Muscle layer of duodenum (tissue), 2 donors: ENCODE measurements around the gene SAC3D1.

Source experiments
- H3K27ac ChIP-seq: one replicate; pipeline ENCODE4 v1.7.0; 2013; ENCODE audit warnings: mild to moderate bottlenecking, low read length
- H3K27me3 ChIP-seq: one replicate; pipeline ENCODE4 v1.7.0; 2013; ENCODE audit warnings: low read depth, mild to moderate bottlenecking, control low read depth, low read length
- H3K36me3 ChIP-seq, 2 donors: one replicate each; pipeline ENCODE4 v1.7.0; 2013; ENCODE audit warnings: low read length in 2 of 2, control low read depth in 1 of 2, mild to moderate bottlenecking in 1 of 2; ENCODE audit not compliant: insufficient read depth in 2 of 2, control insufficient read depth in 1 of 2
- H3K4me1 ChIP-seq, 2 donors: one replicate each; pipeline ENCODE4 v1.7.0; 2013; ENCODE audit warnings: low read length in 2 of 2, mild to moderate bottlenecking in 2 of 2, control low read depth in 1 of 2, moderate library complexity in 1 of 2; ENCODE audit not compliant: insufficient read depth in 2 of 2, control insufficient read depth in 1 of 2
- H3K4me3 ChIP-seq, 2 donors: one replicate each; pipeline ENCODE4 v1.7.0; 2013; ENCODE audit warnings: low read length in 2 of 2, low read depth in 1 of 2, mild to moderate bottlenecking in 1 of 2
- H3K9me3 ChIP-seq, 2 donors: one replicate each; pipeline ENCODE4 v1.7.0; 2013; ENCODE audit warnings: low read length in 2 of 2, control low read depth in 1 of 2, mild to moderate bottlenecking in 1 of 2; ENCODE audit not compliant: control insufficient read depth in 1 of 2
- donor health status: healthy.

SAC3D1 gene

DNA sequence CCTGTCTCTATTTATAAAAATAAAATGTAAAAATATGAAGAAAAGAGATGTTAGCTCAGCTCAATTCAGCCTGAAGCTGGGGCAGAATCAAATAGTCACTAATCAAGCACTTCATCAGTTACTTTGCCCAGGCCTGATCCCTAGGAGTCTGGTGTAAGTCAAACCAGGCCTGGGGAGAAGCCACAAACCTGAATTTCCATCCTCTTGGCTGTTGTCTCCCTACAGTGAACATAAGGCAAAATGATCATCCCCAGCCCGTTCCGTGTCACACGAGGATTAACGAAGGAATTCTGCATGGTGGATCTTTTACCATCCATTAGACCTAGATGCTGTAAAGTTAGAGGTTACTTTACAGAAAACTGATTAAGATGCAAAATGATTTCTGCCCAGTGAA lies 23.8 kb downstream of the SAC3D1 start:
- H3K36me3 ChIP-seq = no peaks in the 10 kb centered on the region
- H3K9me3 ChIP-seq = no peaks in the 10 kb centered on the region
- no peak overlapping the region for H3K4me3 ChIP-seq
- H3K27me3 ChIP-seq = no peaks in the 10 kb centered on the region
- no peak overlapping the region for H3K27ac ChIP-seq
- H3K4me1 ChIP-seq = no peaks in the 10 kb centered on the region

- Histone ChIP-seq H3K27ac (no peak overlapping the region), H3K4me1 (no peaks in the 10 kb centered on the region), H3K9me3 (no peaks in the 10 kb centered on the region), H3K27me3 (no peaks in the 10 kb centered on the region), H3K4me3 (no peak overlapping the region), H3K36me3 (no peaks in the 10 kb centered on the region)
These were observed 24.8 kb downstream of the SAC3D1 start for GRCh38 chr11:65065851-65066250.

DNA sequence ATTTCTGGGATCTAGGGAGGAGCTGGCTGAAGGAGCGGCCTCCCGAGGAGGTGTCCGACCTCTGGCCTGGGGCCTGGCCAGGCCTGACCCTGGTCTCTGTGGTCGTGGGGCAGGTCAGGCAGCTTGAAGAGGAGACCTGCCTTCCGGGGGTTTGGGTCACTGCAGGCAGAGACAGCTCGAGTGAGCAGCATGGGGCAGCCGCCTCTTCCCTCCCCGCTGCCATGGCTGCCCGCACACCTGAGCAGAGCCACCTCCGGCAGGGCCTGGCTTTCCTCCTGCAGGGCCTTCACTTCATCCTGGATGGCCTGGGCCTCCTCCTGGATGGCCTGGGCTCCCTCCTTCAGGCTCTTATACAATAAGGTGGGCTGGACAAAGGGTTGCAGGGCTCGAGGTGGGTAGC lies 25.3 kb downstream of the SAC3D1 start:
- Histone ChIP-seq H3K27ac (no peak overlapping the region), H3K9me3 (no peaks in the 10 kb centered on the region), H3K36me3 (no peaks in the 10 kb centered on the region), H3K4me3 (no peak overlapping the region), H3K27me3 (no peaks in the 10 kb centered on the region), H3K4me1 (no peaks in the 10 kb centered on the region)

DNA sequence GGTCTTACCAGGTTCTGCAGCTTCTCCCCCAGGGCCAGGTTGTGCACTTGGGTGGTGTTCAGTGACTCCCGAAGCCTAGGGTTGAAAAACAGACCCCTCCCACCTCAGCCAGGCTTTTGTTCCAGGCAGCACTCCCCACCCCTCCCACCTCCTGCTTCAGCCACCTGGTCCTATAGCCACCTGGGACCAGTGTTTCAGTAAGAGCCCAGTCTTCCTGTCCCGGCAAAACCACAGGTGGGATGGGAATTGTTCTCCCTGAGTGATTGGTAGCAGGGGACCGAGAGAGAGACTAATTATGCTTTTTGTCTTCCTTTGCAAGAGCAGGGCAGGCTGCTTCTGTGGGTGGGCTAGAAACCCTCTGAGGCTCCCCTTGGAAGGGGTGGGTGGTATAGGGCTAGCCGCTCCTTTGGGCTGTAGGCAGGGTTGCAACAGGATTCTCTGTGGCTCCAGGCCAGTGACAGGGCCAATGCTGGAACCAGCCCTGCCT lies 25.8 kb downstream of the SAC3D1 start:
- Histone ChIP-seq H3K4me3 (no peak overlapping the region), H3K9me3 (no peaks in the 10 kb centered on the region), H3K27ac (no peak overlapping the region), H3K4me1 (no peaks in the 10 kb centered on the region), H3K36me3 (no peaks in the 10 kb centered on the region), H3K27me3 (no peaks in the 10 kb centered on the region)

DNA sequence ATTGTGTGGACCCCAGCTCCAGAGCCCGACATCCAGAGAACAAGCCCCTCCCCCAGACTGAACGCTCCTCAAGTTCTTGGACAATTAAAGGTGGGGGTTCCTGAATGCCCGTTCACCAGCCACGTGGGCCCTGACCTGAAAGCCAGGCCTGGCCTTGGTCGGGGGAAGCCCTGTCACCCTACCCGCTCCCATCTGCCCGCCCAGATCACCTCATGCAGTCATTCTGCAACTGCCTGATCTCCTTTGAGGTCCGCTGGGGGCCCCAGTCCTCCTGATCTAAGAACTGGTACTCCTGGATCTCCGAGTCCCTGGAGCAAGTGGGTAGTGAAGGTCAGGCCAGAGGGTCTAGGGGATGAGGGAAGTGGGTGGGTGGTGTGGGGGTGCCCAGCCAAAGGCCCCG lies 26.4 kb downstream of the SAC3D1 start:
- H3K4me3 ChIP-seq = no peak overlapping the region
- H3K36me3 ChIP-seq = no peaks in the 10 kb centered on the region
- H3K27me3 ChIP-seq = no peaks in the 10 kb centered on the region
- H3K4me1 ChIP-seq = no peaks in the 10 kb centered on the region
- H3K9me3 ChIP-seq = no peaks in the 10 kb centered on the region
- no peak overlapping the region for H3K27ac ChIP-seq

DNA sequence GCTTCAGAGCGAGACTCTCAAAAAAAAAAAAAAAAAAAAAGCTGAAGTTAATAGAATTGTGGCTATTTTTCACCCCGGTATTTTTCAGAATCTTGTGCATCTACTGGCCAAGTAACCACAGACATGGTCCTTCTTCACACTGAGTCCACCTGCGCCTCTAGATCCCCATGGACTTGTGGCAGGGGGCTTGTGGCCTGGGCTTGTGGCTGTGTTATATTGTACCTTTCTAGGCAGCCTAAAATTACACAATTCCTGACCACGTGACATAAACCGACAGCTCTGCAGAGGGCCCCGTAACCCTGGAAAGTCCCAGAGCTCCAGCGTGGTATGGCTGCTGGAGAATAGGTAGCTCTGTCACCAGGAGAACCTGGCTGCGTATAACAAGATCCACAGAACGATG lies 28.2 kb downstream of the SAC3D1 start:
- Histone ChIP-seq H3K27me3 (no peaks in the 10 kb centered on the region), H3K4me1 (no peaks in the 10 kb centered on the region), H3K4me3 (no peak overlapping the region), H3K27ac (no peak overlapping the region), H3K36me3 (no peaks in the 10 kb centered on the region), H3K9me3 (no peaks in the 10 kb centered on the region)

DNA sequence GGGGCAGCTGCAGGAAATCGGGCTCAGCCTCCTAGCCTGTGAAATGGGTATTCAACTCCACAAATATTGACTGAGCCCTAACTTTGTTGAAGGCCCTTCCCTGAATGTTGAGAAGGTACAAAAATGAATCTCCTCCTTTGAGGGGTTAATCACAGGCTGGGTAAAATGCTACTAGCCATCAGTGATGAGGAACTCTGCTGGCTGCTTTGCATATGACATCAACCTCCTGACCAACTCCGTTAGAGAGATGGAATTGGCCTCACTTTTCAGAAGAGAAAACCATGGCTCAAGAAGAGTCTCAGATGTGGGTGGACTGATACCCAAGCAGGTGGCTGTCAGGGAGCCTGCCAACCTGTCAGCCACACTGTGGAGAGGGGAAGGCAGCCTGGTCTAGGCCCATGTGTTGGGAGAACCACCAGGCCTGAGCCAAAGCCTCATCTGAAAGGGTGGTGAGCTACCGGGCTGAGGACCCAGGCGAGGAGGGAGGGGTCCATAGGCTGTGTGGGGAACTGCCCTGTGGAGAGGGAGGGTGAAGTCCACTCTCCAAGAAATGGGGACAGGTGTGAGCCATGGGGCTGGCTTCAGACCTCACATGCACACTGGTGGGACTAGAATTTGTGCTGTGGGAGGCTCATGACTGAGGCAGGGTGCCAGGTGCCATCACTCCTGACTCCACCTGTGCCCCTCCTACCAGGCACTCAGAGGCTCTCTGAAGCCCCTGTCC lies 31.1 kb downstream of the SAC3D1 start:
- H3K4me3 ChIP-seq = no peak overlapping the region
- H3K36me3 ChIP-seq = no peaks in the 10 kb centered on the region
- H3K27ac ChIP-seq = no peak overlapping the region

DNA sequence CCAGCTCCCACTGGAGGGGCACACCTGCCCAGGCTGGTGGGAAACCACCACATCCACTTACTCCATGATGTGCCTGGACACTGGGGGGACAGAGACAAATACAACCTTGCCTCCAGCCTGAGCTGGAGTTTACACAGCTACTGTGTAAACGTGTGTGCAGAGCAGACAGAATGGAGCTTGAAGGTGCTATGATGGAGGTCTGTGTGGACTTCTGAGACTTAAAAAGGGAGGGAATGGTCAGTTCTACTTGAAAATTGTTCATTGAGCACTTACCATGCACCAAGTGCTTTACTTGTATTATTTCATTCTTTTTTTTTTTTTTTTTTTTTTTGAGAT lies 31.6 kb downstream of the SAC3D1 start:
- Histone ChIP-seq H3K9me3 (no peaks in the 10 kb centered on the region), H3K4me1 (no peaks in the 10 kb centered on the region), H3K27ac (no peak overlapping the region), H3K4me3 (no peak overlapping the region), H3K36me3 (no peaks in the 10 kb centered on the region), H3K27me3 (no peaks in the 10 kb centered on the region)

More for the DNA sequence above, 31.1 kb downstream of the SAC3D1 start:
- H3K4me1 ChIP-seq = no peaks in the 10 kb centered on the region
- no peaks in the 10 kb centered on the region for H3K9me3 ChIP-seq
- H3K27me3 ChIP-seq = no peaks in the 10 kb centered on the region

GRCh38 chr11:65077451-65077850 lies 36.4 kb downstream of the SAC3D1 start:
- Histone ChIP-seq H3K27ac (no peak overlapping the region), H3K36me3 (no peaks in the 10 kb centered on the region), H3K4me3 (no peak overlapping the region), H3K27me3 (no peaks in the 10 kb centered on the region), H3K9me3 (no peaks in the 10 kb centered on the region), H3K4me1 (no peaks in the 10 kb centered on the region)

DNA sequence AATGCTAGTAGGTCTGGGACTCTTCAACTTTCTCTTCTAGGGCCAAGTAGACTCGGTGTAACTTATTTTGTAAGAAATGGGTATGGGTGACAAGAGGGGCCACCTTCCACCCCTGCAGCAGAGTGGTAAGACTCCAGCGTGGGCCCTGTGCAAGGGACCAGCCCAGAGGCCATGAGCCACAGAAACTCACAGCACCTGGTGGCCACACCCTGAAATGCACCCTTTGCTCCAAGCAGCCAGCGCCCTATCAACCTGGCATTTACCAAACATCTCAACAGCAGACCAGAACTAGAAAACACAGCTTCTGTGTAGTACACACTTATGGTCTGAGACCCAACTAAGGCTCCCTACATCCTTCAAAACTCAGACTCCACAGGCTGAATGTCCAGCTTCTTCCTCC lies 37.1 kb downstream of the SAC3D1 start:
- Histone ChIP-seq H3K4me1 (no peaks in the 10 kb centered on the region), H3K36me3 (no peaks in the 10 kb centered on the region), H3K4me3 (no peak overlapping the region), H3K27me3 (no peaks in the 10 kb centered on the region), H3K27ac (no peak overlapping the region), H3K9me3 (no peaks in the 10 kb centered on the region)

DNA sequence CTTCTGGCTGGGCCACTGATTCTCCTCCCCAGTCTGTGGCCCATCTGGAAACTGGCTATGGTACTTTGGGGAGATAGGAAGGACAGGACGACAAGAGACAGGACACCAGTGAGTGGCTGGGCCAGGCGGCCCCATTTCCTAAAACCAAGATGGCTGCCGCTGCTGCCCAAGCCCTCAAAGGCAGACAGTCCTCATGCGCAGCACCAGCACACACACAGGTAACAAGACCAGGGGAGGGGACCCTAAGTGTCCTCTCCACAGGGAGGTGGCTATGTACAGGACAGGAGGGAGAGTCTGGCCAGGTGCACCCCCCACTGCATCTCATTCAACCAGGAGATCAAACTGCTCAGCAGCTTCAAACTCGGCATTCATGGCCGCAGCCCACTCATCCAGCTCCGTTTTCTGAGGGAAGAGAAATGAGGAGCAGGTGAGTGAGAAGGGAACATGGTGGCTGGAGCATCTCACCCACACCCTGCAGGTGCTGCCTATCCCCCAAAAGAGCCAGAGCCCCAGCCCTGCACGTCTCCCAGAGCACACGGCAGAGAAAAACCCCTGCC lies 37.9 kb downstream of the SAC3D1 start:
- Histone ChIP-seq H3K36me3 (no peaks in the 10 kb centered on the region), H3K9me3 (no peaks in the 10 kb centered on the region), H3K4me1 (peaks cover 3 to 6% of the 10 kb centered on the region in 2 donors), H3K27me3 (no peaks in the 10 kb centered on the region), H3K4me3 (no peak overlapping the region), H3K27ac (no peak overlapping the region)
